ENCODE data around the gene HINT1.

DNA sequence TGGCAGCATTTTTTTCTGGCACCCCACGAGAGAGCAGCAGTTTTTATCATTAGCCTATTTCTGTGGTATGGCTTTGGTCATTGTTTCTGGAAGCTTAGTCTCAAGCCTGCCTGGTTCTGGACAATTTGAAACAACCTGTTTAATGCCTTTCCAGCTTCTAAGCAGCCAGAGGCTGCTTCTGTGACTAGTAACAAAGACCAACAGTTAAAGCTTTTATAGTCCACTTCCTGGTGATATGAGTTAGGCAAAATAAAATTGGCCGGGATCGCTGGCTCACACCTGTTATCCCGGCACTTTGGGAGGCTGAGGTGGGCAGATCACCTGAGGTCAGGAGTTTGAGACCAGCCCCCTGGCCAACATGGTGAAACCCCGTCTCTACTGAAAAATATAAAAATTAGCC, 29.7 kb upstream of the HINT1 start:
- no peak for TF ChIP-seq EZH2 (IDR thresholded peaks at IDR 0.05; ENCODE audit: borderline replicate concordance, low read depth, low read length, poor library complexity, severe bottlenecking)
- TF ChIP-seq, protein P1, sequence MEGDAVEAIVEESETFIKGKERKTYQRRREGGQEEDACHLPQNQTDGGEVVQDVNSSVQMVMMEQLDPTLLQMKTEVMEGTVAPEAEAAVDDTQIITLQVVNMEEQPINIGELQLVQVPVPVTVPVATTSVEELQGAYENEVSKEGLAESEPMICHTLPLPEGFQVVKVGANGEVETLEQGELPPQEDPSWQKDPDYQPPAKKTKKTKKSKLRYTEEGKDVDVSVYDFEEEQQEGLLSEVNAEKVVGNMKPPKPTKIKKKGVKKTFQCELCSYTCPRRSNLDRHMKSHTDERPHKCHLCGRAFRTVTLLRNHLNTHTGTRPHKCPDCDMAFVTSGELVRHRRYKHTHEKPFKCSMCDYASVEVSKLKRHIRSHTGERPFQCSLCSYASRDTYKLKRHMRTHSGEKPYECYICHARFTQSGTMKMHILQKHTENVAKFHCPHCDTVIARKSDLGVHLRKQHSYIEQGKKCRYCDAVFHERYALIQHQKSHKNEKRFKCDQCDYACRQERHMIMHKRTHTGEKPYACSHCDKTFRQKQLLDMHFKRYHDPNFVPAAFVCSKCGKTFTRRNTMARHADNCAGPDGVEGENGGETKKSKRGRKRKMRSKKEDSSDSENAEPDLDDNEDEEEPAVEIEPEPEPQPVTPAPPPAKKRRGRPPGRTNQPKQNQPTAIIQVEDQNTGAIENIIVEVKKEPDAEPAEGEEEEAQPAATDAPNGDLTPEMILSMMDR (conservative IDR thresholded peaks at IDR 0.05; ENCODE audit: low read depth, low read length): no peak
